Suppressor macrophage treated with lipopolysaccharide for 4 hours (primary cell): ENCODE results near the gene NDUFA5.
A peak's percentile ranks its signal among the peaks of the same experiment; 100 is the strongest.

ENCODE experiments used
- DNase-seq: peaks from one replicate; pipeline ENCODE4 v3.0.0-alpha.2; 2020

Gene NDUFA5

DNA sequence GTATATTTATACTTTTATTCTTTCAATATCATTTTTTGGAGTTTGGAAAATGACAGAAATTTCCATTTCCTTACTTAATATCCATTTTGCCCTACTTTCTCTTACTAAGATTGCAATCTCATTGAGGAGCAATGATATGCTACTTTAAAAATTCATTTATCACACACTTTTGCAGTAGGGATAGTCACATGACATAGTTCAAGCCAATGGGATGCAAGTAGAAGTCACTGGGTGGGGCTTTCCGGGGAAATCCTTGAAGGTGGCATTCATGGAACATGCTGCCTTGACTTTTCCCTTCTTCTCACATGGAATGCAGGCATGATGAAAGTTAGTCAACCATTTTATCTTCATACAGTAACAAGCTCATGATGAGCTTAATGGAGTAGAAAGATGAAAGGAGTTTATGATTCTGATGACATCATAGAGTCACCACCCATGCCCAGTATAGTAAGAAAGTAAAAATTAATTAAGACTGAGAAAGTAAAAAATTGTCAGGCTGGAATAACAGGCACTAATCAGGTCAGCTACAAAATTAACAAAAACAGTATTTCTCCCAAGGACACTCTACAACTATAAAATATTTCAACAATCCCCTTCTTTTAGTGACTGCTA lies 56.6 kb downstream of the NDUFA5 start:
- no peak for DNase-seq

DNA sequence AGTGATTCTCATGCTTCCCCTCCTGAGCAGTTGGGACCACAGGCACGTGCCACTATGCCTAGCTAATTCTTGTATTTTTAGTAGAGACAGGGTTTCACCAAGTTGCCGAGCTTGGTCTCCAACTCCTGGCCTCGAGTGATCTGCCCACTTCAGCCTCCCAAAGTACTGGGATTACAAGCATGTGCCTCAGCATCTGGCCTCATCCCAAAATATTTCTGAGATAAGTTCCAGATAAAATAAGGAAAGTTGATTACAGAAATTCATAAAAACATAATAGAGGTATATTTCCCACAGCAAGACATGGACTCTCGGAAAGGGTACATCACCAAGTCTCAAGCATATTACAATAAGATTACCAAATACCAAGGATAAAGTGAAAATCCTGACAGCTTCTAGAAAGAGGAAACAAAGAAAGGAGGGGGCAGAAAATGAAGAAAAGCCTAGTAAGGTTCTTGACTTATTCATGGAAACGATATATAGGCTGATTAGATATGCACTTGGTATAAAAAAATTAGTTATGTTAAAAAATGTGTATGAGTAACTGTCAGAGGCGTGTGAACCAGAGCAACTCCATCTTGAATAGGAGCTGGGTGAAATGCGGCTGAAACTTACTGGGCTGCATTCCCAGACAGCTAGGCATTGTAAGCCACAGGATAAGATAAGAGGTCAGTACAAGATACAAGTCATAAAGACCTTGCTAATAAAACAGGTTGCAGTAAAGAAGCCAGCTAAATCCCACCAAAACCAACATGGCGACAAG lies 58.2 kb downstream of the NDUFA5 start:
- DNase-seq: no peak

DNA sequence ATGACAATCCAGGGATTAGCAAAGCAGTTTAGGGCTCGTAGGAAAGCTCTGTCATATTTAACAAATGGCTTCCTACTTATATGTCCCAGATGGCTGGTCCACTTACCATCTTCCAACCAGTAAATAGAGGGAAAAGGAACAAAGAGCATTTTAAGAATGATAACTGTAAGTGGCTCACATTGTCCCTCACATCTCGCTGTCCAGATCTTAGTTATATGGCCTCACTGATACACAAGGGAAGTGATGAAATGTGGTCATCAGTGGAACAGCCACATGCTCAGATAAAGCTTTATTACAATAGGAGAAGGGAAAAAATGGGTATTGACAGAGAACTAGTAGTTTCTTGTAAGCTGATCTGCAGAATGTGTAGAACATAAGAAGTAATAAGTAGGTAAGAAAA lies 59.0 kb downstream of the NDUFA5 start:
- DNase-seq: no peak

DNA sequence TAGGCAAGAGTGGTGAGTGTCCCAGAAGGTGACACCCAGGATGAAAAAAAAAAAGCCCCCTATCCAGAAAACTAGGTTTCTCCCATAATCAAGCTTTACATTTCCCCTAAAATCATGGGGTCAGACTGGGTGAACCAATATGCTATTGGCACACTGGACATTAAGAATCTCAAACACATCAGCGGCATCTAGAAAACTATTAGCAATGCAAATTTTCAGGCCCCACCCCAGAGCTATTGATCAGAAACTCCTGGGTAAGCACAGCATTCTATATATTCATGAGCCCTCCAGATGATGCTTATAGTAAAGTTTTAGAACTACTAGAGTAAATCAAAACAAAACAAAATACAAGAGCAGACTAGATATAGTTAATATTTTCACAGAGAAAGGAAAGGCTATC lies 59.6 kb downstream of the NDUFA5 start:
- DNase-seq: no peak

DNA sequence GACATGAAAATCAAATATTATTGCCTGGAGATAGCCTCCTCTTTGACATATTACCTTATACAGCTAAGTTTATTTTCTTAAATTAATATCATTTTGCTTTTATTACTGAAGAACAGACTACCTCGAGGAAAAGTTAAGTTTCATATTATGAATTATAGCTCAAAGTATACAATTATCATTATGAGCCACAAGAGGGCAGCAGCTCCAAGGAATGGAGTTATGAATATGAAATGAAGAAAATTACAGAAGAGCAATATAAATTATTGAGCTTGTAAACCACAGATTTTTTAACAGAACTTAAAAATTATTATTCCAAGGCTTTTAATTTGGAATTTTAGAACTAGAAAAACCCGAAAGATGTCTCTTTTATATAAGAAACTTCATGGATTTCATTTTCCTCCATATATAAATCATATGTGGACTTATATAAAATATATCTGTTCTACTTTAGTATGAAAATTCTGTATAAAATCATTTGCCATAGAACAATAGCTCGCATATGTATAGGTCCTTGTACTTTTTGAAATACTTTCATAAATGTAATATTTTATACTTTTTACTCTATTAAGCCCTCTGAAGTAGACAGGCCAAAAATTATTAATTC lies 63.3 kb downstream of the NDUFA5 start:
- peak; percentile 70 for DNase-seq

DNA sequence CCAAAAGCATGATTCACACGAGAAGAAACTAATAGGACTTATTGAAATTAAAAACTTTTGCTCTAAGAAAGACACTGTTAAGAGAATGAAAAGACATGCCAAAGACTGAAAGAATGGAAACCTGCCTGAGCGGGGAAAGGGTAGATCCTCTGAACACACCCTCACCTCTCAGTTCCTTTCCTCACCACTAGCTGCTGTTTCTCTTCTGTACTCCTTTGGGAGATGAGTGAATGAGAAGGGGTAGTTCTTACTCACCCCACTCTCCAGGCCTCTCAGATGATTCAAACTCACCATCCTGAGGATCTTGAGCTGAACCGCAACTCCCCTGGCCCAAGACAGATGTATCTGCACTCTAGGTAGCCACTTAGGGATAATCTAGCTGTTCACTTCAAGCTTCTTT lies 65.1 kb downstream of the NDUFA5 start:
- no peak for DNase-seq
